ENCODE data around the gene CRYAB. TPM values are rescaled to one million over a fixed set of nuclear protein-coding genes. Genes with fewer than 3 reads are reported as not detected.

The CRYAB gene
- total RNA-seq, 2 donors from 2014 or later, result 325 to 387 TPM

DNA sequence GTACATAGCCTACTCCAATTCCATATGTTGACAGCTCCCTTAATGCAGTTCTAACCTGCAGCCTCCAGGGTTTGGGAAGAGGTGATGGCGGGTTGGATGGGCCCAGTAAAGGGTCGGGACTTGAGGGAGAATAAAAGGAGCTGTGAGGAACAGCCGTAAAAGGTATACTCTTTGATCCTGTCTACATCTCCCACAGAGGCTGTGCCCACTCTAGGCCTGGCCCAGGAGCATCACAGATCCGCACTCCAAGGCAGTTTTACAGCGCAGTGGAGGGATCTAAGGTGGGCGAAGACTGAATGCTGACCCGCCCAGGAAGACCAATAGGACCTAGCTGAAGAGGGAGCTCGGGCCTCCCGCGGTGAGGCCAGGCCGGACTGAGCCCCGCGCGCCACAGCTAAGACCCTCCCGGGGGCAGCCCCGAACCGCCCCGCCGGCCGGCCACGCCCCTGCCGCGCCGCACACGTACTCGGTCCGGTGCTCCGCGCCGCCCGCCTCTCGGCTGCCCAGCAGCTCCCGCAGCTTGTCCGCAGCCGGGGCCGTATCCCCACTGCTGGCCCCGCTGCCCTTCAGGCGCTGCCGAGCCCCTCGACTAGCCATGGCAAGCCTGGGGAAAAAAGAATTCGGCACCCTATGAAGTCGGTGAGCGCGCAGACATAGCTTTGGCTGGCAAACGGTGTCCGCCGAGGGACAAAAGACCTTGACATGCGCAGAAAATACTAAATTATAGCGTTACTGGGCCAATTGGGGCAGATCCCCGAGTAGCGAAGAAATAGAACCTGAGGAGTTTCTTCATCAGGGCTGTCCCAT, 40.5 kb downstream of the CRYAB start, which contains the start of gene ALG9:
TSS of gene ALG9 (minus strand) at position 696 of the 807 bp plus-strand sequence. CDS start at position 597, 99 bp downstream.
- H3K4me1 ChIP-seq (ENCODE audit: control insufficient read depth in 1 of 2, low read depth in 2 of 2), result peaks cover 0 to 22% of the 10 kb centered on the region in 2 donors
- ATAC-seq (ENCODE audit: insufficient number of reproducible peaks, low FRiP score, low read depth) (peak; percentile 66), DNase-seq (ENCODE audit: low spot score) (peak; percentile 47)
- peaks cover 9% of the 10 kb centered on the region for H3K36me3 ChIP-seq
- peak within 1 kb of the TSS; percentile 87 for H3K27ac ChIP-seq
- TF ChIP-seq, protein P1, sequence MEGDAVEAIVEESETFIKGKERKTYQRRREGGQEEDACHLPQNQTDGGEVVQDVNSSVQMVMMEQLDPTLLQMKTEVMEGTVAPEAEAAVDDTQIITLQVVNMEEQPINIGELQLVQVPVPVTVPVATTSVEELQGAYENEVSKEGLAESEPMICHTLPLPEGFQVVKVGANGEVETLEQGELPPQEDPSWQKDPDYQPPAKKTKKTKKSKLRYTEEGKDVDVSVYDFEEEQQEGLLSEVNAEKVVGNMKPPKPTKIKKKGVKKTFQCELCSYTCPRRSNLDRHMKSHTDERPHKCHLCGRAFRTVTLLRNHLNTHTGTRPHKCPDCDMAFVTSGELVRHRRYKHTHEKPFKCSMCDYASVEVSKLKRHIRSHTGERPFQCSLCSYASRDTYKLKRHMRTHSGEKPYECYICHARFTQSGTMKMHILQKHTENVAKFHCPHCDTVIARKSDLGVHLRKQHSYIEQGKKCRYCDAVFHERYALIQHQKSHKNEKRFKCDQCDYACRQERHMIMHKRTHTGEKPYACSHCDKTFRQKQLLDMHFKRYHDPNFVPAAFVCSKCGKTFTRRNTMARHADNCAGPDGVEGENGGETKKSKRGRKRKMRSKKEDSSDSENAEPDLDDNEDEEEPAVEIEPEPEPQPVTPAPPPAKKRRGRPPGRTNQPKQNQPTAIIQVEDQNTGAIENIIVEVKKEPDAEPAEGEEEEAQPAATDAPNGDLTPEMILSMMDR (IDR thresholded peaks at IDR 0.05), result peak; percentile 22
- peak within 1 kb of the TSS; percentile 90 for H3K4me3 ChIP-seq
- H3K9me3 ChIP-seq, result no peaks in the 10 kb centered on the region
- no peaks in the 10 kb centered on the region for H3K27me3 ChIP-seq (replicated peaks; ENCODE audit: insufficient read depth)

DNA sequence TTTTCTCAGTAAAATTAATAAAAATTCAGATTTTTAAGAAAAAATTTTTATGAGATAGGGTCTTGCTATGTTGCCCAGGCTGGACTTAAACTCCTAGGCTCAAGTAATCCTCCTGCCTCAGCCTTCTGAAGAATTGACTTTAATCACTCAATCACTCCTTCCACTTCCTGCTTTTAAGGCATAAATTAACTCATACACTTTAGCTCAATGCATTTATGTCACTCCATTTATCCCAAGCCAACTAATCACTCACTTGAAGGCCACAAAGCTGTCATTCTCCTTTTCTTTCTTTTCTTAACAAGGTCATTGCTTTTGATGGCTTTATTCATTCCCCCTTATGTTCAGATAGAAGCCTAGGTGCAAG, 41.1 kb downstream of the CRYAB start:
- H3K27ac ChIP-seq, result peak overlapping the region; percentile 87
- peak overlapping the region; percentile 90 for H3K4me3 ChIP-seq
- H3K36me3 ChIP-seq, result peaks cover 12% of the 10 kb centered on the region
- no peaks in the 10 kb centered on the region for H3K9me3 ChIP-seq
- H3K27me3 ChIP-seq (replicated peaks; ENCODE audit: insufficient read depth), result no peaks in the 10 kb centered on the region
- DNase-seq (ENCODE audit: low spot score), result no peak
- H3K4me1 ChIP-seq (ENCODE audit: control insufficient read depth in 1 of 2, low read depth in 2 of 2), result peaks cover 0 to 22% of the 10 kb centered on the region in 2 donors
- no peak for ATAC-seq (ENCODE audit: insufficient number of reproducible peaks, low FRiP score, low read depth)
- TF ChIP-seq, protein P1 (IDR thresholded peaks at IDR 0.05), result no peak

DNA sequence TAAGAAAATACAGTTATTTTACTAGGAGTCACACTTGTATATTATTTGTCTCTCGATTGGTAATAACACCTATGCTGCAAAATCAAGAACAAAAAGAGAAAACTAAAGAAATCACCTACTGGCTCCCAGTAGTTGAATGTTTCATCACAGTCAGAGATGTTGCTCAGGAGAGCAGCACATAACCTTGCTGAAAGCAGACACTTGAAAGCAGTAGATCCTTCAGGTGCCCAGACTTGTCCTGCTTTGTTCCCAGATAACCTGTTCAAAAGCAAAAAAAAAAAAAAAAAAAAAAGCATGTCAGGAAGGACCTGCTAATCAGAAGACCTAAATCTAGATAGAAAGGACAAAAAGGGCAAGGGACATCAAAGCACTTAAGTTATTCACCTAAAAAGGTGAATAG, 41.5 kb downstream of the CRYAB start:
- Histone ChIP-seq H3K4me3 (peak overlapping the region; percentile 90), H3K9me3 (no peaks in the 10 kb centered on the region), H3K27me3 (replicated peaks; ENCODE audit: insufficient read depth) (no peaks in the 10 kb centered on the region), H3K27ac (no peak overlapping the region), H3K4me1 (ENCODE audit: control insufficient read depth in 1 of 2, low read depth in 2 of 2) (peaks cover 0 to 22% of the 10 kb centered on the region in 2 donors), H3K36me3 (peaks cover 12% of the 10 kb centered on the region)
- no peak for ATAC-seq (ENCODE audit: insufficient number of reproducible peaks, low FRiP score, low read depth)
- no peak for DNase-seq (ENCODE audit: low spot score)
- TF ChIP-seq, protein P1 (IDR thresholded peaks at IDR 0.05), result no peak

DNA sequence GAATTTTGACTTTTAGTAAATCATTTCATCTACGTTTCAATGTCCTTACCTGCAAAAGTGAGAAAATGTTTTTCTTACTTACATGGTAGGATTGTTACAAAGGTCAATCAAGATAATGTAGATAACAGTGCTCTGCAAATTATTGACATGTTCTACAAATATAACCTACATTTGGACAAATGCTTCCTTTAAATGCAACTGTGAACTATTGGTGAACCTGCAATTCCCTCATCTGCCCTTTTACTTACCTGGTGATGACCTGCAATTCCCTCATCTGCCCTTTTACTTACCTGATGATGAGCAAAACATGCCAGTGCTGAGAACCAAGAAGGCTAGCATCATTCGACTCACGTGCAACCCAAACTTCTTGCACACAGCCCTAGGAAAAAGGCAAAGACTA, 51.3 kb downstream of the CRYAB start:
- no peak for DNase-seq (ENCODE audit: low spot score)
- TF ChIP-seq, protein P1 (IDR thresholded peaks at IDR 0.05), result no peak
- no peak for ATAC-seq (ENCODE audit: insufficient number of reproducible peaks, low FRiP score, low read depth)
- H3K27me3 ChIP-seq (replicated peaks; ENCODE audit: insufficient read depth), result no peaks in the 10 kb centered on the region
- H3K36me3 ChIP-seq, result peaks cover 27% of the 10 kb centered on the region
- H3K4me3 ChIP-seq, result no peak overlapping the region
- H3K9me3 ChIP-seq, result no peaks in the 10 kb centered on the region
- H3K4me1 ChIP-seq (ENCODE audit: control insufficient read depth in 1 of 2, low read depth in 2 of 2), result no peaks in the 10 kb centered on the region
- H3K27ac ChIP-seq, result no peak overlapping the region

Other genes with a start within 250 kb of the CRYAB start
- gene PPP2R1B, start 145.4 kb downstream of the CRYAB start, total RNA-seq, result 10 to 100 TPM; 22.5 to 34.5 TPM
- 10 to 100 TPM; 21.2 to 33.4 TPM for gene ALG9, start 40.2 kb downstream of the CRYAB start, total RNA-seq
- 1 to 10 TPM in 1 of 2 donors, under 1 TPM in 1; 0.71 to 1.8 TPM for gene FDXACB1, start 32.6 kb downstream of the CRYAB start, total RNA-seq
- gene CFAP68, start 32.2 kb downstream of the CRYAB start, total RNA-seq, result 1 to 10 TPM; 1.9 to 9.7 TPM
- 1 to 10 TPM; 2.2 to 3.1 TPM for gene HSPB2, start 964 bp upstream of the CRYAB start, total RNA-seq
- 1 to 10 TPM in 1 of 2 donors, under 1 TPM in 1; 0.99 to 4.7 TPM for gene C11orf52, start 7.1 kb upstream of the CRYAB start, total RNA-seq
- 10 to 100 TPM; 92.7 to 94.2 TPM for gene DIXDC1, start 25.6 kb upstream of the CRYAB start, total RNA-seq
- 10 to 100 TPM; 15.6 to 15.9 TPM for gene DLAT, start 113.6 kb upstream of the CRYAB start, total RNA-seq
- 1 to 10 TPM in 1 of 2 donors, not detected in 1; 2.2 TPM for gene PIH1D2, start 162.2 kb upstream of the CRYAB start, total RNA-seq
- gene NKAPD1, start 162.5 kb upstream of the CRYAB start, total RNA-seq, result 10 to 100 TPM; 10.2 to 21.0 TPM
- 10 to 100 TPM; 16.0 to 23.8 TPM for gene TIMM8B, start 175.0 kb upstream of the CRYAB start, total RNA-seq
- 10 to 100 TPM; 41.8 to 96.4 TPM for gene SDHD, start 175.1 kb upstream of the CRYAB start, total RNA-seq

Measured in thoracic aorta (tissue), 2 donors.